H1 (cell line): ENCODE results near the gene APC2. TPM values are rescaled to one million over a fixed set of nuclear protein-coding genes. Genes with fewer than 3 reads are reported as not detected.

Experiments used
- BRCA1 ChIP-seq: IDR thresholded peaks from 2 replicates; pipeline ENCODE4 v1.6.1; 2012; ENCODE audit warnings: low read depth, low read length, improper control_type of control experiment
- RBBP5 ChIP-seq: IDR thresholded peaks from 2 replicates; pipeline ENCODE4 v1.7.1; 2012; ENCODE audit warnings: low read depth, mild to moderate bottlenecking, inconsistent platforms, low read length, moderate library complexity, borderline replicate concordance
- SRF ChIP-seq: IDR thresholded peaks from 2 replicates; pipeline ENCODE4 v1.6.1; 2011; ENCODE audit warnings: mild to moderate bottlenecking, low read depth, low read length, moderate library complexity
- polyA plus RNA-seq, 7 experiments: library from polyadenylated mRNA; depleted of rRNA in 3 of 7; stranded (reverse) in 5 of 7; unstranded in 2 of 7; fragments of >200 nt in 5 of 7; fragments of 200-250 nt in 2 of 7; gene quantifications; 1 replicate in 5 of 7; 2 replicates in 1 of 7; 4 replicates in 1 of 7; pipeline versions ENCODE4 v1.2.1 to v1.2.3, GENCODE V29; 2011 to 2013; ENCODE audit warnings: missing spikeins in 2 of 7, mixed read lengths in 2 of 7
- total RNA-seq: library from RNA; stranded (reverse); fragmentation: NEBNext Ultra II Directional; extraction: Animal tissue kit (Norgen Biotek cat#: 25700); gene quantifications from 2 replicates; pipeline ENCODE4 v1.2.1, GENCODE V29; 2021

APC2 gene
- total and polyA plus RNA-seq, 2 of the 8 experiments (the other 6 are each of a cell fraction or from before 2014, with no cell fraction given): 1.3 to 4.1 TPM

DNA sequence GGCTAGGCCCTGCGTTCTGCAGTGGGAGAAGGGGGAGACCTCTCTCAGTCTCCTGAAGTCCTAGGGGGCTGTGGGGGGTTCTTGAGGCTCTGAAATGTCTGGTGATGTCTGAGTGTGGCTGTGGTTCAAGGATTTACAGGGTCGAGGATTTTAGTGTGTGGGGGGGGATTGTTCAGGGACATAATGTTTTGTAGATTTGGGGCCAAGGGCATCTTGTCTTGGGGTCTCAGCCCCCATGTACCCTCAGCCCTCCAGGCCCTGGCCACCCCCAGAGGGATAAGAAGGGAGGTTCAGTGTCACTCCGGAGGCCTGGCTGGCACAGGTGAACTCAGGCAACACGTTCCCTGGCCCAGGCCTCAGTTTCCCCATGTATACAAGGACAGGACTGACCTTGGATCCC is 2.4 kb upstream of the APC2 start (continued):
- TF ChIP-seq BRCA1: no peak
- no peak for TF ChIP-seq SRF
- no peak for TF ChIP-seq RBBP5
